Transverse colon (tissue), 4 donors: ENCODE results near the gene STK17A. TPM values are rescaled to one million over a fixed set of nuclear protein-coding genes. Genes with fewer than 3 reads are reported as not detected.

Experiments
- DNase-seq: peaks from one replicate; pipeline ENCODE4 v3.0.0-alpha.2; 2019
- H3K27ac ChIP-seq, 4 donors: fragments of 200-600 bp; sonication (generic); 2 replicates each; pipeline ENCODE4 v1.5.1; 2016 to 2018; ENCODE audit warnings: inconsistent platforms in 4 of 4
- H3K27me3 ChIP-seq: fragments of 200-600 bp; sonication (generic); 2 replicates; pipeline ENCODE4 v1.5.1; 2017; ENCODE audit warnings: inconsistent platforms
- H3K36me3 ChIP-seq, 4 donors: fragments of 200-600 bp; sonication (generic); 2 replicates each; pipeline ENCODE4 v1.5.1; 2017 to 2019; ENCODE audit warnings: inconsistent platforms in 4 of 4
- H3K4me1 ChIP-seq, 4 donors: fragments of 200-600 bp; sonication (generic); 2 replicates each; pipeline ENCODE4 v1.5.1; 2017 to 2020; ENCODE audit warnings: inconsistent platforms in 4 of 4
- H3K4me3 ChIP-seq, 4 donors: fragments of 200-600 bp; sonication (generic); 1 replicate in 1 of 4; 2 replicates in 3 of 4; pipeline versions ENCODE4 v1.5.1 to v1.6.1; 2017 to 2019; ENCODE audit warnings: inconsistent platforms in 4 of 4
- H3K9me3 ChIP-seq, 2 donors: fragments of 200-600 bp; sonication (generic); 2 replicates each; pipeline ENCODE4 v1.5.1; 2017 to 2019; ENCODE audit warnings: inconsistent platforms in 2 of 2
- EP300 ChIP-seq: sonication (generic); formaldehyde crosslinking; IDR thresholded peaks from one replicate; pipeline ENCODE4 v1.6.1; 2017; ENCODE audit warnings: antibody characterized with exemption, low read depth
- POLR2A ChIP-seq: fragments of 450-650 bp; IDR thresholded peaks from one replicate; pipeline ENCODE4 v1.6.1; 2016; ENCODE audit warnings: antibody characterized with exemption, mild to moderate bottlenecking, moderate library complexity
- POLR2AphosphoS5 ChIP-seq, 3 donors: sonication (generic); formaldehyde crosslinking; IDR thresholded peaks; one replicate each; pipeline ENCODE4 v1.6.1; 2016; ENCODE audit warnings: antibody characterized with exemption in 3 of 3
- WGBS, 2 donors: methylation state at CpG; one replicate each; pipeline ENCODE4 v1.1.5; 2018; ENCODE audit warnings: low coverage in 1 of 2; 5-methylcytosine and 5-hydroxymethylcytosine counted together
- in situ Hi-C, 4 donors: fragments of 200-750 bp; cut with MboI; loops; one replicate each; pipeline versions ENCODE4 v1.15.0 to v1.15.1; 2017; ENCODE audit warnings: low sequenced_read_pairs in 3 of 4, low pct_ligation_motif_present in 1 of 4, low pct_unique_long_range_greater_than_20kb in 1 of 4
- intact Hi-C: fragments of 100-400 bp; cut with DNase I; formaldehyde crosslinking; loops from one replicate; pipeline ENCODE4 v1.15.1; 2023; ENCODE audit warnings: low total_unique reads
- total RNA-seq, 4 donors: library from RNA; depleted of rRNA; stranded (reverse); fragments of >200 nt; gene quantifications; one replicate each; pipeline ENCODE4 v1.1.0, GENCODE V29; 2016
- TF ChIP-seq, protein P1 (sequence below), 5 experiments: fragments of 200-600 bp in 3 of 5; fragments of 450-650 bp in 2 of 5; sonication (generic) in 3 of 5; IDR thresholded peaks; 1 replicate in 2 of 5; 2 replicates in 3 of 5; pipeline ENCODE4 v1.5.1; 2016 to 2017; ENCODE audit warnings: antibody characterized with exemption in 5 of 5, inconsistent platforms in 3 of 5, mild to moderate bottlenecking in 2 of 5, moderate library complexity in 1 of 5

Gene STK17A
- total RNA-seq, 4 donors from 2014 or later: 6.0 to 35.7 (median 26.4) TPM

DNA sequence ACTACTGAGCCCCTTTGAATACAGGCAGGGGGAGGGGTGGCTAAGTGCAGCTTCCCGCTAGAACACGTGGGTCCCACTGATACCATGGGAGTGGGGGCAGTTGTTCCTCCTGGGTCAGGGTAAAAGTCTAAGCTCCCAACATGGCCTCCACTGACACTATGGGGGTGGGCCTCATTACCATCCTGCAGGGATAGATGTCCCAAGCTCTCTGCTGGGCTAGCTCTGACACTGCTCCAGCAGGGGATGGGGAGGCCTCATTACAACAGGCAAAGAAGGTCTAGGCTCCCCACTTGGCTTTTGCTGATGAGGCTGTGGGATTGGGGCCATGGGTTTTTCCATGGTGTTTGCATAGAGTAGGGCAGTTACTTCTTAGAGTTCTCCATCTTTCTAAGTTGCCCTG is 51.5 kb downstream of the STK17A start:
- DNase-seq: no peak
- in situ Hi-C loops (loop anchor here in 1 of 4 donors (5.0 kb wide), 1 partner anchor 37 kb away; no protein-coding TSS in a partner anchor), intact Hi-C loops (no loop called here)
- peaks cover under 1 to 28% (median 7%) of the 10 kb centered on the region in 4 donors for H3K4me1 ChIP-seq
- H3K27me3 ChIP-seq: no peaks in the 10 kb centered on the region
- TF ChIP-seq, protein P1, sequence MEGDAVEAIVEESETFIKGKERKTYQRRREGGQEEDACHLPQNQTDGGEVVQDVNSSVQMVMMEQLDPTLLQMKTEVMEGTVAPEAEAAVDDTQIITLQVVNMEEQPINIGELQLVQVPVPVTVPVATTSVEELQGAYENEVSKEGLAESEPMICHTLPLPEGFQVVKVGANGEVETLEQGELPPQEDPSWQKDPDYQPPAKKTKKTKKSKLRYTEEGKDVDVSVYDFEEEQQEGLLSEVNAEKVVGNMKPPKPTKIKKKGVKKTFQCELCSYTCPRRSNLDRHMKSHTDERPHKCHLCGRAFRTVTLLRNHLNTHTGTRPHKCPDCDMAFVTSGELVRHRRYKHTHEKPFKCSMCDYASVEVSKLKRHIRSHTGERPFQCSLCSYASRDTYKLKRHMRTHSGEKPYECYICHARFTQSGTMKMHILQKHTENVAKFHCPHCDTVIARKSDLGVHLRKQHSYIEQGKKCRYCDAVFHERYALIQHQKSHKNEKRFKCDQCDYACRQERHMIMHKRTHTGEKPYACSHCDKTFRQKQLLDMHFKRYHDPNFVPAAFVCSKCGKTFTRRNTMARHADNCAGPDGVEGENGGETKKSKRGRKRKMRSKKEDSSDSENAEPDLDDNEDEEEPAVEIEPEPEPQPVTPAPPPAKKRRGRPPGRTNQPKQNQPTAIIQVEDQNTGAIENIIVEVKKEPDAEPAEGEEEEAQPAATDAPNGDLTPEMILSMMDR (IDR thresholded peaks at IDR 0.05): no peak
- TF ChIP-seq POLR2A: no peak
- TF ChIP-seq POLR2AphosphoS5 (IDR thresholded peaks at IDR 0.05): no peak
- no peak for TF ChIP-seq EP300
- H3K27ac ChIP-seq: no peak overlapping the region
- WGBS, 2 donors: 92% methylated on average over 2 of the region's 2 CpGs; no CpG with 5 or more reads in 1 of the 2 donors
- no peak overlapping the region for H3K4me3 ChIP-seq
- peaks cover 0 to 28% (median 5%) of the 10 kb centered on the region in 4 donors for H3K36me3 ChIP-seq
- no peaks in the 10 kb centered on the region for H3K9me3 ChIP-seq

DNA sequence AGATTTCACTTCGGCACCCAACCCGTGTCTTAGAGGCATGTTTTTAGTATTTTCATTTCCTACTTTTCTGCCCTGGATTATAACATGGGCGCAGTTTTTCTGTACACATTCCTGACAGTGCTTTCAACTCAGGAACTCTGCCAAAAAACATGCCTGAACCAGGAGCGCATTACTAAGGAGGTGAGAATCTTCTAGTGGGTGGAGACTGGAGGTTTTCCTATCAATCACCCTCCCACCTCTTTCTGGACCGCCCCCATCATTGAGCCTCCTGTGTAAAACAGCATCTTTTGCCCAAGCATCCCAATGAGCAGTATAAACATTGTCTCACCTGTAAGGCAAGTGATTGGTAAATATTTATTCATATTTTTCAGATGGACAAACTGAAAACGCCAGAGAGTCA is 53.2 kb downstream of the STK17A start:
- Histone ChIP-seq H3K9me3 (no peaks in the 10 kb centered on the region), H3K27ac (no peak overlapping the region), H3K27me3 (no peaks in the 10 kb centered on the region), H3K4me3 (no peak overlapping the region), H3K4me1 (peaks cover 13 to 44% (median 21%) of the 10 kb centered on the region in 4 donors), H3K36me3 (peaks cover 0 to 28% (median 3%) of the 10 kb centered on the region in 4 donors)
- no peak for DNase-seq
- WGBS, 2 donors: 76 to 80% methylated on average over 6 of the region's 6 CpGs
- in situ Hi-C loops: no loop called here
- intact Hi-C loops: no loop called here
- TF ChIP-seq POLR2A (no peak), EP300 (no peak), POLR2AphosphoS5 (IDR thresholded peaks at IDR 0.05) (no peak)
- TF ChIP-seq, protein P1 (IDR thresholded peaks at IDR 0.05): no peak

DNA sequence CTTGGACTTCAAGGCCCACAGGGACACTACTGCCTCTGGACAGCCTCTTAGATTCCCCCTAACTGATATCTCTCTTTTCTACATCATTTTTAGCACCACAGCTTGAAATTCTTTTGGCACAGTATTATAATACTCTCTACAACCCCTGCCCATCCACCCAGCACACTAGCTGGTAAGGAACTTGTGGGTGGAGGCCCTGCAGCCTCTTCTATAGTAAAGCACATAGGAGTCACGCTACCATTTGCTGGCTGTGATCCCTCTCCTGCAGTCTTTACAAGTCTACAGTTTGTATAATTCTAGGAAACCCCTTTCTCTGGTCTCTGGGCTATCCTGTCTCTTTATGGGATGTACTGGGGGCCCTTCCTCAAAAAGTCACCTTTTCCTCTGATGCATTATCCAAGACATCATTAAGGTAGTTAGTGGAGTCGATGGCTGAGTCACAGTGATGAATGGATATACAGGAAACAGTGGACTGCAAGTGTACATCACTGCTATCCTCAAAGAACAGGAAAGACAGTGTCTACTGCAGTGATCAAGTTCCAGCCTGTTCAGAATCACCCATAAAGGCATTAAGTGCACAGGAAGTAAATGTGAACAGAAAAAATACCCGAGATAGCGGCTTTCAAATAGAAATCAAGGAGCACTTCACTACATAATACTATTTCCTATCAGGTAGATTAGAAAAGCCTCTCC is 54.4 kb downstream of the STK17A start:
- TF ChIP-seq, protein P1 (IDR thresholded peaks at IDR 0.05): no peak
- no peak for TF ChIP-seq POLR2AphosphoS5 (IDR thresholded peaks at IDR 0.05)
- DNase-seq: no peak
- Histone ChIP-seq H3K4me1 (peaks cover 13 to 44% (median 21%) of the 10 kb centered on the region in 4 donors), H3K27ac (peak overlapping the region in 3 of 4 donors; percentile 44 to 72 (median 55)), H3K4me3 (no peak overlapping the region), H3K9me3 (no peaks in the 10 kb centered on the region), H3K36me3 (peaks cover 0 to 18% (median 1%) of the 10 kb centered on the region in 4 donors), H3K27me3 (no peaks in the 10 kb centered on the region)
- 64 to 82% methylated on average over 3 to 4 of the region's 4 CpGs for WGBS, 2 donors
- intact Hi-C loops: no loop called here
- in situ Hi-C loops: no loop called here

DNA sequence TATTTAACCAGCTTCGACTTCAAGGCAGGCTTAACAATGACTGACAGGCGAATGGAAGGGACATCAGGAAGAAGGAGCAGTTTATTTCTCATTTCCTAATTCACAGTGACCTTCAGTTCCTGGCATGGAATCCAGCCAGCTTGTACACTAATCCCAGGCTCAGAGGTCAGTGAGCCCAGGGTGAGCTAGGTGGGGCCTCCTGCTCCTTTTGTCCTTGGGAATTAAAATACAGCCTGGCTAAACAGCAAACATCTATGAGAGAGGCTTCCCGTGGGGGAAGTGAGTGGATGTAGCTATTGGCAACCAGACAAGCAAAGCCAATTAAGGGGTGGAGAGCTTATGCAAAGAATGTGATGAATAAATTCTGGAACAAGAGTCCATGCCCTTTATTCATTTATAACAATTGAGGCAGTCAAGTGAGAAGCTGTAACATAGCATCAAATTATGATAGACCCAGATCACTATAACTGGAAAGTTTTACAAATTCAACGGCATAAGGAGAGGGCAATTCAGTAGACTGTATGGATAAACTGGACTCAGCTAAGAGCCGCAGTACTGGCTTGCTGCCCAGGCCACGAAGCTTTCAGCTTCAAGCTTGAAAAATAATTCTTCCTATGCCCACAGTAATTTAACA is 57.1 kb downstream of the STK17A start:
- DNase-seq: peak; percentile 61
- H3K27ac ChIP-seq: peak overlapping the region; percentile 39 to 72 (median 54)
- H3K9me3 ChIP-seq: no peaks in the 10 kb centered on the region
- no peaks in the 10 kb centered on the region for H3K27me3 ChIP-seq
- H3K36me3 ChIP-seq: peaks cover 0 to 8% (median 0%) of the 10 kb centered on the region in 4 donors
- H3K4me3 ChIP-seq: no peak overlapping the region
- intact Hi-C loops (no loop called here), in situ Hi-C loops (no loop called here)
- 49 to 71% methylated on average over 2 to 6 of the region's 6 CpGs for WGBS, 2 donors
- peaks cover 13 to 44% (median 21%) of the 10 kb centered on the region in 4 donors for H3K4me1 ChIP-seq
- peak in 2 of 3 donors; percentile 39 to 59 for TF ChIP-seq POLR2AphosphoS5 (IDR thresholded peaks at IDR 0.05)
- TF ChIP-seq, protein P1 (IDR thresholded peaks at IDR 0.05): no peak
